HG03354 (cell line): Measurements from ENCODE around the gene TNK1.
"Not testable (repeated sequence)": the region's sequence is repeated elsewhere in the genome, so short reads cannot be mapped to it uniquely, and the experiment has no call there.

Experiments used
- ATAC-seq: cut with Tn5 transposase; IDR thresholded peaks from one replicate; pipeline ENCODE4 v1.9.1; 2021; ENCODE audit warnings: mild to moderate bottlenecking; ENCODE audit not compliant: unreplicated experiment, poor library complexity, severe bottlenecking

Gene TNK1

GRCh38 chr17:7380855-7381683 is at the start of gene TNK1:
TSS of gene TNK1 (plus strand) at chr17:7381089. CDS start at chr17:7382927, 1,838 bp downstream.
- ATAC-seq, result no peak

GRCh38 chr17:7332111-7332510 is 48.8 kb upstream of the TNK1 start:
- ATAC-seq, result no peak

- not testable (repeated sequence) for ATAC-seq
Observed at GRCh38 chr17:7332600-7333069, 48.3 kb upstream of the TNK1 start.

- ATAC-seq, result no peak
Observed at GRCh38 chr17:7334938-7335538, 45.9 kb upstream of the TNK1 start.

- ATAC-seq, result not testable (repeated sequence)
Observed at GRCh38 chr17:7335765-7336164, 45.1 kb upstream of the TNK1 start.

- ATAC-seq, result peak; percentile 67
Observed at GRCh38 chr17:7336240-7337175, 44.4 kb upstream of the TNK1 start, which contains the start of gene ACAP1. TSS of gene ACAP1 (plus strand) at chr17:7336529. CDS start at chr17:7336735, 206 bp downstream.

- not testable (repeated sequence) for ATAC-seq
Observed at GRCh38 chr17:7337600-7337999, 43.3 kb upstream of the TNK1 start.

- ATAC-seq, result no peak
Observed at GRCh38 chr17:7340179-7340578, 40.7 kb upstream of the TNK1 start.

- ATAC-seq, result no peak
Observed at GRCh38 chr17:7341842-7342241, 39.0 kb upstream of the TNK1 start.

GRCh38 chr17:7343250-7343649 is 37.6 kb upstream of the TNK1 start:
- ATAC-seq, result no peak

GRCh38 chr17:7346761-7347614 is 33.9 kb upstream of the TNK1 start:
- no peak for ATAC-seq

GRCh38 chr17:7347630-7348477 is 33.0 kb upstream of the TNK1 start:
- no peak for ATAC-seq

GRCh38 chr17:7348478-7349242 is 32.2 kb upstream of the TNK1 start:
- ATAC-seq, result no peak

- peak; percentile 66 for ATAC-seq
Observed at GRCh38 chr17:7351665-7352502, 29.0 kb upstream of the TNK1 start, which contains the start of gene KCTD11. TSS of gene KCTD11 (plus strand) at chr17:7352162.

- ATAC-seq, result no peak
Observed at GRCh38 chr17:7352503-7352889, 28.4 kb upstream of the TNK1 start.

GRCh38 chr17:7352910-7353635 is 27.8 kb upstream of the TNK1 start:
- ATAC-seq, result no peak
